DMS53 treated with DMSO at 0.1 percent for 48 hours (cell line): ENCODE measurements around the gene UNCX.

Experiments
- DNase-seq: peaks from one replicate; lab custom pipeline; 2025; ENCODE audit not compliant: unreplicated experiment; lab: John Stamatoyannopoulos, UW

UNCX gene

GRCh38 chr7:1214516-1214915, 18.2 kb upstream of the UNCX start:
- no peak for DNase-seq

GRCh38 chr7:1218541-1219165, 14.0 kb upstream of the UNCX start:
- DNase-seq = no peak

GRCh38 chr7:1219498-1219897, 13.2 kb upstream of the UNCX start:
- DNase-seq = no peak

- no peak for DNase-seq
Observed at GRCh38 chr7:1220000-1220726, 12.5 kb upstream of the UNCX start.

GRCh38 chr7:1220977-1221745, 11.5 kb upstream of the UNCX start:
- DNase-seq = no peak

GRCh38 chr7:1223196-1223981, 9.3 kb upstream of the UNCX start:
- no peak for DNase-seq

GRCh38 chr7:1224086-1224716, 8.5 kb upstream of the UNCX start:
- DNase-seq = no peak

GRCh38 chr7:1225030-1225429, 7.6 kb upstream of the UNCX start:
- DNase-seq = no peak

- DNase-seq = no peak
Observed at GRCh38 chr7:1225441-1226185, 7.1 kb upstream of the UNCX start.

- no peak for DNase-seq
Observed at GRCh38 chr7:1226186-1226901, 6.3 kb upstream of the UNCX start.

GRCh38 chr7:1227071-1227804, 5.4 kb upstream of the UNCX start:
- no peak for DNase-seq

- no peak for DNase-seq
Observed at GRCh38 chr7:1227814-1228544, 4.7 kb upstream of the UNCX start.

GRCh38 chr7:1228545-1229201, 4.0 kb upstream of the UNCX start:
- no peak for DNase-seq

GRCh38 chr7:1229202-1229947, 3.3 kb upstream of the UNCX start:
- no peak for DNase-seq

- DNase-seq = no peak
Observed at GRCh38 chr7:1229956-1230355, 2.7 kb upstream of the UNCX start.

GRCh38 chr7:1230411-1231213, 2.1 kb upstream of the UNCX start:
- DNase-seq = no peak
